HG03066 (cell line): ENCODE measurements around the gene ZMYND10.
"Not testable (repeated sequence)": the region's sequence is repeated elsewhere in the genome, so short reads cannot be mapped to it uniquely, and the experiment has no call there.

Experiments
- ATAC-seq: cut with Tn5 transposase; IDR thresholded peaks from one replicate; pipeline ENCODE4 v1.9.1; 2021; ENCODE audit warnings: low read depth; ENCODE audit not compliant: unreplicated experiment

Gene ZMYND10

DNA sequence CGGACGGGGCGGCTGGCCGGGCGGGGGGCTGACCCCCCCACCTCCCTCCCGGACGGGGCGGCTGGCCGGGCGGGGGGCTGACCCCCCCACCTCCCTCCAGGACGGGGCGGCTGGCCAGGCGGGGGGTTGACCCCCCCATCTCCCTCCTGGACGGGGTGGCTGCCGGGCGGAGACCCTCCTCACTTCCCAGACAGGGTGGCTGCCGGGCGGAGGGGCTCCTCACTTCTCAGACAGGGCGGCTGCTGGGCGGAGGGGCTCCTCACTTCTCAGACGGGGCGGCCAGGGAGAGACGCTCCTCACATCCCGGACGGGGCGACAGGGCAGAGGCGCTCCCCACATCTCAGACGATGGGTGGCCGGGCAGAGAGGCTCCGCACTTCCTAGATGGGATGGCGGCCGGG is 33.5 kb downstream of the ZMYND10 start:
- ATAC-seq = not testable (repeated sequence)

DNA sequence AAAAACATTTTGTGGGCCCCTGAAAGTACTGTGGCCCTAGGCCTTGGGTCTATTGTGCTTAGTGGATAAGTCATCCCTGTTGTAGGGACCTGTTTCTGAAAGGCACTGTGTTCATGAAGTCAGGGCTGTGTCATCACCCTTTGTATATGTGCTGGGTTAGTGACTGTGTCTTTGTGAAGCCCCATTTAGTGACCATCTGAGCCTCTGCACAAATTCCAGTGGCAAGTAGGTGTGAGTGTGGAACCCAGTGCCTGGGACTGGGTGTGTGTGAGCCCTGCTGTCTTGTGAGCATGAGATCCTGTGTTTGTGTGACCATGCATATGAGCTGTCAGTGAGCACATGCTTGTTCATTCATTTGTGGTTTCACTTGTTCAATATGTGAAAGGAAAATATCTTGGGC is 40.9 kb downstream of the ZMYND10 start:
- no peak for ATAC-seq

- no peak for ATAC-seq
Observed at GRCh38 chr3:50303013-50303815, 42.3 kb downstream of the ZMYND10 start, which contains the start of gene HYAL1. Gene HYAL1 (minus strand): TSS chr3:50303574. CDS start chr3:50302956, 618 bp downstream.

GRCh38 chr3:50302095-50303012 is 43.2 kb downstream of the ZMYND10 start:
- ATAC-seq = no peak

GRCh38 chr3:50300681-50301254 is 44.8 kb downstream of the ZMYND10 start:
- ATAC-seq = no peak

DNA sequence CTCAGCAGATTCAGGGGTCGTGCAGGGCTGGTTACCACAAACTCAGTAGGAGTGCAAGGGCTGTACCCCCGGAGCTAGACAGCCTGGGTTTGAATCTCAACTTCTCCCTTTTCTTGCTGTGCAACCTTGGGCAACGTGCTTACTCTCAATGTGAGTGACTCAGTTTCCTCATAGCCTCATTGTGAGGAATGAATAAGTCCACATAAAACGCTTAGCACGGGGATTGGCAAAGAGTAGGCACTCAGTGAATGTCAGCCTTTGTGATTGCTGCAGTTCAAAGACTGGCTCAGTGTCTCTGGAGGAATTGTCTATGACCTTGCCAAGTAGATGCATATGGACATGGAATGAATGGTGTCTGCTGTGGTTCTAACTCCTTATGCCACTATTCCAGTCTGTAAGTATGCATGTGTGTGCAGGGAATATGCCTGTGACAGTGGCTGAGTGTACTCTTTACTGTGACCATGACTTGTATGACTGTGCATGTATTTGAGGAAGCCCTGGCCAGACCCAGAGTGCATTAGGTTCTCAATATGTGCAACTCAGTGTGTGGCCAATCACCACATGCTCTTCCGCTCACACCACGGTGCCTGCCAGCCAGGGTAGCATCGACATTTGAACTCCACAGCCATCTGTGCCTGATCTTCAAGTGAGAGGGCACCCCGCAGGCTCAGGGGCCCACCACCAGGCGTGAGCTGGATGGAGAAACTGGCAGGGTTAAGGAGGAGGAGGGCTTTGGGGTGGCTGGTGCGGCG is 45.4 kb downstream of the ZMYND10 start:
- no peak for ATAC-seq

DNA sequence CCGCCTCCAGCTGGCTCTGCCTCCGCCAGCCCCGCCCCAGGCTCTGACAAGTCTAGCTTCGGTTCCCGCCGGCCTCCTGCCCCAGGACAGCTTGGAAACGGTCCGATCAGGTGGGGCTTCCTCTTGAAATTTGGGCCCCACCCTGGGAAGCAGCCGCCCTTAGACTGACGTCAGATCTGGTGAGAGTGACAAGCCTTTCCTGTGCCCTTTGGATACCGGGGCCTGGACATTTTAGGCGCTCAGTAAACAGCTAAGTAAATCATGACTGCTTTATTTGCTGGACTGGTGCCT is 45.9 kb downstream of the ZMYND10 start:
- ATAC-seq = no peak

DNA sequence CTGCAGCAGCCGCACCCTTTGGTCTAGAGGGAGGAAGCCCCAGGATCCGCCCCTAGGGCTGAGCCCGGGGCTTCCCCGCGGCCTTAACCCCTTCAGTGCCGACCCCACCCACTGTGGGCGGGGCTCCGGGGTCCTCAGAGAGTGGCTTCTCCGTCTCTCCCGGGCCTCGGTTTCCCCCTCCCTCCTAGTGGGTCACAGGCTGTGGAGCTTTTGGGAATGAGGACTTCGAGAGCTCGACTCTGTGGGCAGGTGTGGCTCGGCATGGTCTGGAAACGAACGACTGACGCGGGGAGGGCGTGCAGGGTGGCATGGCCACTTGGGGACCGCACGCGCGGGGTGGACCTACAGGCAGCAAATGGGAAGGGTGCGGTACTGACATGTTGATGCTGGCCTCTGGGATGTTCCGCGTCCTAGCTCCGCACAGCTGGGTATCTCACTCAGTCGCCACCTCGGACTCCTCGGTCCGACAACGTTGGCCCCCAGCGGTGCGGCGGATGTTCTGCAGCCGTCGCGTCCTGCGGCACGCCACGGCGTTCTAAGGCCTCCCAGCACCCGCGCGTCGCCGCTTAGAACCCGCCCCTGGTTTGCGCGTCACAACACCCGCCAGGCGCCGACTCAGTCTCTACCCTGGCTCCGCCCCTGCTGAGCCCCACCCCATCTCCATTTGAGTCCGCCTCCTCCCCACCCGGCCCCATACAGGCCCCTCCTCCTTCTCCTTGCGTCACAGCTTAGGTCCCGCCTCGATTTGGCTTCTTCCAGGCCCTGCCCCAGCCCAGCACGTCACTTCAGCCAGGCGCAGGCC is 46.5 kb downstream of the ZMYND10 start, which contains the start of the genes HYAL3 and NAA80:
Gene HYAL3 (minus strand): TSS at position 570 of the 802 bp plus-strand sequence. CDS start 3,803 bp downstream, outside the sequence.
Gene NAA80 (minus strand): TSS at position 570 of the 802 bp plus-strand sequence. CDS start 1,942 bp downstream, outside the sequence.
- peak; percentile 86 for ATAC-seq

DNA sequence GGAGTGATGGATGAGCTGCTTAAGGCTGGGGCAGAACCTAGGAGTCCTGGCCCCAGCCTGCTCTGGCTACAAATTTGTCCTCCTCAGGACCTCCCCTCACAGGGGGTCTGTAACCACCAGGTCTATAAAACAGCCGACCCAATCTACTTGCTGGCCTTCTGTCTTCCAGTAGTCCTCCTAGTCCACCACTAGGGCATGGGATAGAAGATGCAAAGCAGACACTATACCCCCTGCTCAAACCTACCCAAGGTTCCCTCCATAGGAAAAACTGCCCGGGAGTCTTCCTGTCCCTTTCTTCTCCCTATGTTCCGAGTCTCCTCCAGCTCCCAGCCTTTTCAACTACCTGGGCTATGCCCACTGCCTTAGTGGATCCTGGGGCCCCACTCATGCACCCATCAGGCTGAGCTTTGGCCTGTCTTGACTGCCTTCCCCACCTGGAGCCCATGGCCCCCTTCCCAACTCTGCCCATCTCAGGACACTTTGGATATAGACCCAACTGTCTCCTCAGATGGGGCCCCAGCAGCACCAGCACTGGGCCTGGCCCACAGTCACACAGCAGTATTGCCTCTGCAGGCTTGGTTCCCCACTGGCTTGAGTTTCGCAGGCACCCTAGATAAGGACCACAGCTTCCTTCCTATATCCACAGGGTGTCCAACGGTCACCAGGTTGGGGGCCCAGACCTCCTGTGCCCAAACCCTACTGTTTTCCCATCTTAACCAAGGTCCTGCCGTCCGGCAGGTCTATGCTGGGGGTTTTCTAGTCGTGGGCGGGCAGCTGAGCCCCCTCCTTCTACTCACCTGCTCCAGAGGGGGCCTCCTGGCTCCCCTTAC is 47.4 kb downstream of the ZMYND10 start:
- ATAC-seq = no peak

DNA sequence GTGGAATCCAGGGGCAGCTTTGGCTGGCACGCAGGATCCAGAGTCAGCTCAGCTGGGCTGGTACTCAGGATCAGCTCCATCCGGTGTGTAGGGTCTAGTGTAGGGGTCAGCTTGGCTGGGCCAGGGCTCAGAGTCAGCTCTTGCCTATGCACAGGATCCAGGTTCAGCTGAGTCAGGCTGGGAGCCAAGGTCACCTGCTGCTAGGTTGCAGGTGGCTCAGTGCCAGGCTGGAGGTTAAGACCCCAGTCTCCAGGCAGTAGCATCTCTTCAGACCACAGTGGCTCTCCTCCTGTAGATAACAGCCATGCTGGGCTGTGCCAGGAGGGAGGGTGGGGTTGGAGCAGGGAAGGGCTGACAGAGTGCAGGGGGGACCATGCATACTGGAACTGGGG is 48.2 kb downstream of the ZMYND10 start:
- no peak for ATAC-seq

DNA sequence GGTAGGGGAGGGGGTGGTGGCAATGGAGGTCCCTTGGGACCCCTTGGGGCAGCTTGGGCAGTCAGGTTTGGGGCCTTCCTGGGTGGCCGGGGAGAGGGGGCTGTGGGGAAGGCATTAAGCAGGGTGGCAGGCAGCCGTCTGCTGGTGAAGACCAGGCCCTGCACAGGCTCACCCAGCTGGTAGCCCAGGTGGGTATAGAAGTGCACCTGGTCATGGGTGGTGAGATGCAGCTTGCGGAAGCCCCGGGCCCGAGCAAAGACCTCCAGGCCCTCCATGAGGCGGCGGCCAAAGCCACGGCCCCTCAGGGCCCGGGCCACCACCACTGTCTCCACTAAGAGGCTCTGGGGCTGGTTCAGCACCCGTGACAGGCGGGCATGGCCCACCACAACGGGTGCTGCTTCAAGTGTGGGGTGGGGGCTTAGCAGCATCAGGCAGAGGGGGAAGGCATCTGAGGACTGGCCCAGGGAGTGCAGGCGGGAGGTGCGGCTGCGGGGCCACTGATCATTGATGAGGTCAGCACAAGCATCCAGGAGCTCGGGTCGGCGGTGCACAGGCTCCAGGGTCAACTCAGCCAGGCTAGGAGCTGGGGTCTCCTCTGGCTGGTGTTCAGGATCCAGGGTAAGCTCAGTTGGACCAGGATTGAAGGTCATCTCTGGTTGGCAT is 48.7 kb downstream of the ZMYND10 start:
- ATAC-seq = no peak

DNA sequence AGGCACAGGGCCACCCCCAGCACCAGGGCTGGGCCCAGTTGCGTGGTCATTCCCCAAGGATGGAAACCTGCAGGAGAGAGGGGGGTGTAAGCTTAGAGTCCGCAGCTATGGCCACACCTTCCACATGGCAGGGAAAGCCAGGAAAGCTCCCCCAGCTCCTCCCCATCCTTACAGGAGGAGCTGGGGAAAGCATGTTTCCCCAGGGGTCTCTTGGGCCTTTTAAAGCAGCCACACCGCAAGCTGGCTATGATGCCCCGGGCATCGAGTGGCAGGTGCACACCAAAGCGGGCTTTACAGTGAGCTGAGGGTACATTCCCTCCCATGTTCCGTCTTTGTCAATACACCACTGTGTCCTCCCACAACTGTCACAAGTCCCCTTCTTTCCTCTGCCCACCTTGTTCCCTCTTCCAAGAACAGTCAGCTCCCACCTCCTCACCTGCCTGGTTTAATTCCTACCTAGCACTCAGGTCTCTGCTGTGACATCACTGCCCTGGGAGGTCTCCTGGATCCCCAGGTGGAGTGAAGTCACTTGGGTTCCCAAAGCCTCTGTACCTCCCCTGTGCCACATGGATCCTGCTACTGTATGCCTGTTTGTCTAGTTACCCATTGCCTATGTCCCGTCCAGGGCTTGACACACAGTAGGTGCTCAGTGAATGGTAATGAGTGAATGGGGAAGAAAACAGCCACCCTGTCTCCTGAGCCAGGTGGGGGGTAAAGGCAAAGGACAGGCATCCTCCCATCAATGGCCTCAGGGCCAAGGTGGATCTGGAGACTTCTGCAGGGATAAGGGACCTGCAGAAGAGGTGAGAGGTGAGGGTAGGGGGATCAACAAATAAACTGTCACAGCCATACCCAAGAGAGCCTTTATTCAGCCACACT is 49.7 kb downstream of the ZMYND10 start:
- no peak for ATAC-seq

DNA sequence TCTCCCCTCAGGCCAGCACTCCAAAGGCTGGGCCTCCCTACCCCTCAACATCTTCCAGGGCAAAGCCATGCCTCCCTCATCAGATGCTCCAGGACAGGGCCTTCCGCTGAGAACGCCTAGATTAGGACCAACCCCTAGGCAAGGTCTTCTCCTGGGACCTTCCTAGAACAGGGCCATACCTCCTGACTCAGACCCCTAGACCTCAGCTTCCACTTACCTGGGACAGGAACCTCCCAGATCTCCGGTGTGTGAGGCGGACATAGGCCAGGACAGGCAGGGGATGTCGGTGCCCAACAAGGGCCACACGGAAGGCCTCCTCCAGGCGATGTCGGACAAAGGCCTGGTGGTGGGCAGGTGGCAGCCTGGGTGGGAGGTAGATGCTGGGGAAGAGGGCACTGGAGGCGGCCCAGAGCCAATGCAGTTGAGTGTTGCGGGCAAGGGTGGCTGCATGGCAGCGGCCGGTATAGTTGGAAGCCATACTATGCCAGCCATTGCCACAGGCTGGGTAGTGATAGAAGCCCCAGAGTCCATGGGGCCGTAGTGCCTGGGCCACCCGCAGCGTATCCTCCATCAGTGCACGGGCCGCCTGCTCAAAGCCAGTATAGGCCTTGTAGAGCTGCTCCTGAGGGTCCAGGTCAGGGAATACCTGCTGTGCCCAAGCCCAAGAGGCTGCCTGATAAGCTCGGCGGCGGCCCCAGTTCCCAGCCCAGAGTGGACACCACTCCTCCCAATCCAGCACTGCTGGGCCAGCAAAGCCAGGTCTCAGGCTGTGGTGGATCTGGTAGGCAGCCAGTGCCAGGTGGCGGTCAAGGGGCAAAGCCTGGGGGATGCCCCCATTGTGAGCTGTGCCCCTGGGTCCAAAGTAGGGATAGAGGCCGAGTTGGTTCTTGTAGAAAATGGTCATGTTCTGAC is 50.8 kb downstream of the ZMYND10 start:
- no peak for ATAC-seq

DNA sequence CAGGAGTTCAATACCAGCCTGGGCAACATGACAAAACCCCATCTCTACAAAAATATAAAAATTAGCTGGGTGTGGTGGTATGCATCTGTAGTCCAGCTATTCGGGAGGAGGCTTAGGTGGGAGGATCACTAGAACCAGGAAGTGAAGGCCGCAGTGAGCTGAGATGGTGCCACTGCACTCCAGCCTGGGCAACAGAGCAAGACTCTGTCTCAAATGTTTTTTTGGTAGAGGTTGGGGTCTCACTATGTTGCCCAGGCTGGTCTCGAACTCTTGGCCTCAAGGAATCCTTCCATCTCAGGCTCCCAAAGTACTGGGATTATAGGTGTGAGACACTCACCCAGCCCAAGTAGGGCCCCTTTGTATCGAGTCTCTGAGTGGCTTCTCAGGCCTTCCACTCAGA is 51.4 kb downstream of the ZMYND10 start:
- ATAC-seq = no peak

GRCh38 chr3:50293079-50293801 is 52.3 kb downstream of the ZMYND10 start:
- ATAC-seq = no peak
